Measurements from ENCODE around the gene KCNN1.

Gene KCNN1

GRCh38 chr19:17947815-17948513, 18.9 kb upstream of the KCNN1 start:
- peak; percentile 95 for DNase-seq

DNA sequence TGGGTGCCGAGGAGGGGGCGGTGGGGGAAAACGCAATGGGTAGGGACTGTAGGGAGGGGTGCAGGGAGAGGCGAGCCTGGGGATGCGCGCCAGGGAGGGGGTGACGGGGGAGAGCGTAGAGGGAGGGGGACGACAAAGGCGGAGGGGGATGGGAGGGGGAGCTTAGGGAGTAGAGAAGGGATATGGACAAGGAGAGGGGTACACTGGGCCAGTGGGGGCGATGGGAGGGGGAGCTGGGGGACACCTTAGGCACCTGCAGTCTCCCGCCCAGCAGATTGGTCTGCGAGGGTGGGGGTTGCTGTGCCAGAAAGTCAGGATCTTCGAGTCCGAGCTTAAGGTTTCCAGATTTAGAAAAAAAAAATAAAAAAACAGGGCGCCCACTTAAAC, 18.4 kb upstream of the KCNN1 start:
- no peak for DNase-seq

- DNase-seq, result no peak
Measured at GRCh38 chr19:17948931-17949930, 17.7 kb upstream of the KCNN1 start.

DNA sequence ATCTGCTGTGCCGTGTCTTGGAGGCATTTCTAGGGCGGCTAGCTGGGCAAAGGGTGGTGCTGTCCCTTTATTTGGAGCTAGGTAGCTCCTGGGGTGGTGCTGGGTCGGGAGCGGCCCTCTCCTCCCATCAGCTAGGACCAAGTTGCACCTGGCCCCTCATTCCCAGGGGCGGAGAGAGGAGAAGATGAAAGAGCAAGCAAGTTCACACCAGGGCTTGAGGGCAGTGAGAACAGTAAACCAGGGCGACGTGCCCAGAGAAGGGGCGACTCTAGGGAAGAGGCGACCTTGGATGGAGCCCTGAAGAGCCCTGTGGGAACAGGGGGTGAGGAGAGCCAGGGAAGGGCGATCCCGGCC, 17.0 kb upstream of the KCNN1 start:
- DNase-seq, result no peak

DNA sequence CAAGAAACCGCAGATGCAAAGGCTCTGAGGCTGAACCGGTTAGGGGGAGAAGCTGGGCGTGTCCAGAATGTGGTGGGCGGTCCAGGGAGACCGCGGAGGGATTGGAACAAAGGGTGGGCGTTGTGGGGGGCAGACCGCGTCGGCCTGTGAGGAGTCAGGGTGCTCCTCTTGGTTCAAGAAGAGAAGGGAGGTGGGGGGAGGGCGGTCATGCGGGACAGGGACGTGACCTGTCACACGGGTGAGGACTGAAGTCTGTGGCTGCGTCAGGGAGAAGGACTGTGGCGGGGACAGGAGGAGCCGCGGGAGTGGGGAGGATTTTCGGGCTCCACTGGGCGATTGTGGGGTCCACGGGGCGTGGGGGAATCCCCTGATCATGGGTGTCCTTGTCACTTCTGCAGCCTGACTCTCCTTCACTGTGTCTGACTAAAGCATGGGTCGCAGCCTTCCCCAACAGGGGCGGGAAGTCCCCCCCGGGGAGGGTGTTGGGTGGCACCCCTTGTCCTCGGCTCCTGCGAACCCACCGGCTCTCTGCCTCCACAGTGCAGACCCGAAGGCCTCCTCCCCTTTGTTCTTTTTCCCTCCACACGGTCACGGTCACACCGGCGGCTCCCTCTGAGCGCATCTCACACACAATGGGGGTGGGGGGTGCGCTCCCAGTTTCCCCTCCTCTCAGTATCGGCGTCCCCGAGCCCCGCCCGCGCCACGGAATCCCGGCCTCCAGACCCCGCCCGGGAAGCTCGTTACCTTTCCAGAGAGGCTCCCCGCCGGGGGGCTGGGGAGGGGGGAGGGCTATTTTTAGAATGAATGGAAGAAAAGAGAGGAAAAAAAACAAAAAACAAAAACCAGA, 16.4 kb upstream of the KCNN1 start:
- peak; percentile 4 for DNase-seq

- DNase-seq, result no peak
Measured at GRCh38 chr19:17951157-17951989, 15.5 kb upstream of the KCNN1 start.

DNA sequence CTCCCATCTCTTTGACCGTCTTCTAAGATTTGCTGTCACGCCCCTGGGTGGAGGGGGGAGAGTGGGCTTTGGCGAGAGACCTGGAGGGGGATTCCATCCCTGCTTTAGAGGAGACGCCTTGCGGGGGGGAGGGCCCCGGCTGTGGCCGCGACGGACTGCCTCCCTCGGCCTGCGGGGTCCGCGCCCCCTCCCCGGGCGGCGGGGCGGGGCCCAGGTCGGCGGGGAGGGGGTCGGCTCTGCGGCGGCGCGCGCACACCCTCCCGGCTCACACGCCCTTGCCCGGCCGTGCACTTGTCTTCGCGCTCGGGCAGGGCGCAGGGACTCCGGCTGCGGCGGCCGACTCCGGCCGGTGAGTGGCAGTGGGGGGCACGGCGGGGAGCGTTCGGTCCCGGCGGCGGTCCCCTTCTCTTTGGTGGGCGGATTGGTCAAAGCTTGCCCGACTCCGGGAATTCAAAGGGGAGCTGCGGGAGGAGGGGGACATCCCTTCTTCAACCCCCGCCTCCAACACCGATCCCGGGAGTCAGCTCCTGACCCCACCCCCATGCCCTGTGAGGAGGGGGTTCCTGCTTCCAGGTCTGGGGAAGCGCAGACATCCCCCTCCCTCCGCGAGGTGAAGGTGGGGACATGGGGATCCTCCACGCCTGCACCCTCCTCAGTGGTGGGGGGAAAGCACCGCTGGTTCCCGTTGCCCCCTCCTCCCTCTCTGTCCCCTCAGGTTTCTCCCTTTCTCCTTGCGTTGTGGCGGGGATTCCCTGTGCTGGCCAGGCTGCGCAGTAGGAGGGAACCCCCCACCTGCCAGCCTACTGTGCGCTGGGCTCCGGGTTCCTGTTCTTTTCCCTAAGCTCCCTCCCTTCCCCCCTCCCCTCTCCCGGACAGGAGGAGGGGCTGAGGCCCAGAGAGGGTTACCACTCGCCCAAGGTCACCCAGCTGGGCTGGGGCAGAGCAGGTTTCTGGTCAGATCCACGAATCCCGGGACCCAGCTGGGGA, 14.6 kb upstream of the KCNN1 start:
- DNase-seq, result no peak

DNA sequence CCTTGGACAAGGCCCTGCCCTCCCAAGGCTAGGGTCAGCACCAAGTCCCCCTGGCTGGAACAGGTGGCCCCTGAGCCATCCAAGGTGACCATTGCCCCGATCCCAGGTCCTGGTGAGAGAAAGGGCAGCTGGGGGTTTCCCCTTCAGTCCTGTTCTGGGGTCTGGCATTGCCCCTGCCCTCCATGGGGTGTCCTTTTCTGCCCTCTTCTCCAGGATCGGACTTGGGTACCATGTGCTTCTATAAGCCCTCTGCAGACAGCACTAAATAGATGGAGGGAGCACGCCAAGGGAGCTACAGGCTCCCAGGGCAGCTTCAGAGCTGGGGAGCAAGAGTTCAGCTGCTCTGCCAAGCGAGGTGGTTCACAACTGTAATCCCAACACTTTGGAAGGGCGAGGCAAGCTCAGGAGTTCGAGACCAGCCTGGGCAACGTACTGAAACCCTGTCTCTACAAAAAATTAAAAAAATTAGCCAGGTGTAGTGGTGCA, 13.5 kb upstream of the KCNN1 start:
- DNase-seq, result no peak

DNA sequence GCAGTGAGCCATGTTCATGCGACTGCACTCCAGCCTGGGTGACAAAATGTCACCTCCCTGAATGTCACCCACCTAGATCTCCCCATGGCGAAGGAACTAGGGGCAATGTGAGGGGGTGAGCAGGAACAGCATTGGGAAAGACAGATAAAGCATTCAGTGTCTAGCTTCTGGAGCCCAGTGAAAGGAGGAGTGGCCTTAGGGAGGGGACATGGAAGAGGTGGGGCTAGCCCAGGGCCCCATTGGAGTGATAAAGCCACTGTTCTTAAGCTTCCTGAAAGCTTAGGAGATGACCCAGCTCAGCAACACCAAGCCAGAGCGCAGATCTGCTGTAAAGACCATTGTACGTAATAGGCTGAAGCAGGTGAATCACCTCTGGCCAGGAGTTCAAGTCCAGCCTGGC, 13.0 kb upstream of the KCNN1 start:
- no peak for DNase-seq

GRCh38 chr19:17954401-17954800, 12.5 kb upstream of the KCNN1 start:
- DNase-seq, result no peak

DNA sequence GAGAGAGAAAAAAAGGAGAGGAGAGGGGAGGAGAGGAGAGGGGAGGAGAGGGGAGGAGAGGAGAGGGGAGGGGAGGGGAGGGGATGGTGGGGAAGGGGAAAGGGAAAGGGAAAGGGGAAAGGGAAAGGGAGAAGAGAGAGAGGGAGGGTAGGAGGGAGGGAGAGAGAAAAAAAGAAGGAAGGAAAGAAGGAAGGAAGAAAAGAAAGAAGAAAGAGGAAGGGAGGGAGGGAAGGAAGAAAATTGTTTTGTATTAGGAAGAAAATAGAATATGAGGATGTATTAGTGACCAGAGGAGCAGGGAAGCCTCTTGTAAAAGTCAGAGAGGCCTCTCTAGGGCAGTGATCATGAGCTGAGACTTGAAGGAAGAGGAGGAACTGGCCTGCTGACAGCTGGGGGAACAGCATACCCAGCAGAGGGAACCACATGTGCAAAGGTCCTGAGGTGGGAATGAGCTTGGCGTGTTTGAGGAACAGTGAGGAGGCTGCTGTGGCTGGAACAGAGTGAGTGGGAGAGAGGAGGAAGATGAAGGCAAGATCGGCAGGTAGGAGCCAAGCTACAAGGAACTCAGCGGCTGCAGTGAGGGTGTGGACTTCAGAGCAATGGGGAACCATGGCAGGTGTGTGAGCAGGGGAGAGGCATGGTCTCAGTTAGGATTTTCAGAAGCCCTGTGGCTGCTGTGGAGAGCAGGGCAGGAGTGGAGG, 9.6 kb upstream of the KCNN1 start:
- no peak for DNase-seq

DNA sequence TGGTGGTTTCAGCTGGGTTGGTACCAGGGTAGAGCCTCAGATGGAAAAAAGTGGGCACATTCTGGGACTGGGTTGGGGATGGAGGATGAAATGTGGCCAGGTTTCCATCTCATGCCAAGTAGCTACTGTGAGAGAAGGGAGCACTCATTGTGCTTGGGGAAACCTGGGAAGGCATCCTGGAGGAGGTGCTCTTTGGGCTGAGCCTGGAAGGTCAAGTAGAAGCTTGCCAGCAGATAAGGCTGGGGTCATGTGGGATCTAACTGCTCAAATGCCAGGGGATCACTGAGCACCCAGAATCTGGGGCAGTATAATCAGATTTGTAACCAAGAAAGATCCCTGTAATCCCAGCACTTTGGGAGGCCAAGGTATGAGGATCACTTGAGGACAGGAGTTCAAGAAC, 9.0 kb upstream of the KCNN1 start:
- DNase-seq, result no peak

DNA sequence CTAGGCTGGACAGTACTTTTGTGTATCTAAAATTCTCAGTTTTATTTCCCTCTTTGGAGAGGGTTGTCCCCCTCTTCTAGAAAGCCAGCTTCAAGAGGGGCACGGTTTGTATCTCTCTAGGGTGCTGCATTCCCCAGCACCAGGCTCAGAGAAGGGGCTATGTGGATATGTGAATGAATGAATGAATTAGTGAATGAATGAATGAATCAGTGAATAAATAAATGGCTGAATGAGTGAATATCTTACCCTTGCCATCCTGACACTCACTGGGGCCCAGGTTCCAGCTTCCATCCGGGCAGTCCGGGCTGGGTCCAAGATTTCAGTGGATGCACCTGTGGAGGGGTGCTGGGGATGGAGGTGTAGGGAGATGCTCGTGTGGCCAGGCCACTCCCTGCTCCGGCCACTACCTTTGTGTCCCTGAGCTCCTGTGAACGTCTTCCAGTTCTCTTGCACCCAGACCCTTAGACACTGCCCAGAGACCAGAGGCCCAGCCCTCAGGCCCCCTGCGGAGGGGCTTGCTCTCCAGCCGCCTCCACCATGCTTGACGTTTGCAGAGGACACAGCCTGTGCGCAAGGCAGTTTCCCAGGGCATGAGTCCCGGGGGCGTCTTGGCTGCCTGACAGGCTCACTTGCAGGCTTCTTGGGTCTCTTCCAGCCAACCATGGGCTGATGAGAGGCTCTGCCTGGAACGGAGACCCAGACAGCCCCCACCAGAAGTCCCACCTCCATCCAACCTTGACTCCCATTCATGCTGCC, 2.8 kb upstream of the KCNN1 start:
- DNase-seq, result no peak

DNA sequence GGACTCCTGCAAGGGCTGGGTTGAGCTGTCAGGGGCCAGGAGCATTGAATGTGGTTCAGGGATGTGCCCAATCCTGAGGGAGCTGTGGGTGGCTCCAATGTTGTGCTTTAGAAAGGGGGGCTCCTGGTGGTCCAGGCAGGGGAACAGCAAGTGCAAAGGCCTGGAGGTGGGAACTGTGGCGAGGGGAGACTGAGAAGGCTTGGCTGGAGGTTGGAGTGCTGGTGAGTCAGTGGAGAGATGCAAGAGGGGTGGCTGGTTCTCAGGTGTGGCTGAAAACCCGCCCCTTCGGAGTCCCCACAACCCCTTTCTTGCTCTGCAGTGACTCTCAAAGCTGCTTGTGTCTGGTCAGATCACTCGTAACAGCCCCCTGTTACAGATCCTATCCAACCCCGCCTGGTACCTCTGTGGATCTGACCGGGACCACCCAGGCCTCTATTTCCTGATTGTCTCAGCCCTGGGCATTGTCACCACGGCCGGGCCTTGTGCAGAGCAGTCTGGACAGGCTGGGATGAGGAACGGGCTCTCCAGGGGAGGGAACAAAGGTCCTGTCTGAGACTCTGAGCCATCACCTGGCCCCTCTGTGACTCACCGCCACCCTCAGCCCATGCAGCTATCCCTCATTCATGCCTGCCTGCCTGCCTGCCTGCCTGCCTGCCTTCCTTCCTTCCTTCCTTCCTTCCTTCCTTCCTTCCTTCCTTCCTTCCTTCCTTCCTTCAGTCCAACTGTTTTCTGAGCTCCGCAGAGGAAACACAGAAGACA, 1.4 kb upstream of the KCNN1 start:
- no peak for DNase-seq

DNA sequence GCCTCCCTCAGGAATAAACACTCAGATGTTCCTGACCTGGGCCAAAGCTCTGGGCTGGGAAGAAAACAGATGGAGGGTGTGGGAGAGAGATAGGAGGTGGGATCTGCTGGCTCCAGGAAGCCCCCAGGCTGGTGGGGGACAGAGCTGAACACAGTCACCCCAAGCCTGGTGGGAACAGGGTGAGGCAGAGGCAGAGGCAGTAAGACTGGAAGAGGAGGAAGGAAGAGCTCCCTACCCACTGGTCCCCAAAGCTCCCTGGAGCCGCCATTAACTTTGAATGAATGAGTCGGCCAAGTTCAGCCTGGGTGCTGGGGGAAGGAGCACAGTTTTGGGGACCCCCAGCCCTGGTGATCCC, 801 bp upstream of the KCNN1 start:
- DNase-seq, result no peak

DNA sequence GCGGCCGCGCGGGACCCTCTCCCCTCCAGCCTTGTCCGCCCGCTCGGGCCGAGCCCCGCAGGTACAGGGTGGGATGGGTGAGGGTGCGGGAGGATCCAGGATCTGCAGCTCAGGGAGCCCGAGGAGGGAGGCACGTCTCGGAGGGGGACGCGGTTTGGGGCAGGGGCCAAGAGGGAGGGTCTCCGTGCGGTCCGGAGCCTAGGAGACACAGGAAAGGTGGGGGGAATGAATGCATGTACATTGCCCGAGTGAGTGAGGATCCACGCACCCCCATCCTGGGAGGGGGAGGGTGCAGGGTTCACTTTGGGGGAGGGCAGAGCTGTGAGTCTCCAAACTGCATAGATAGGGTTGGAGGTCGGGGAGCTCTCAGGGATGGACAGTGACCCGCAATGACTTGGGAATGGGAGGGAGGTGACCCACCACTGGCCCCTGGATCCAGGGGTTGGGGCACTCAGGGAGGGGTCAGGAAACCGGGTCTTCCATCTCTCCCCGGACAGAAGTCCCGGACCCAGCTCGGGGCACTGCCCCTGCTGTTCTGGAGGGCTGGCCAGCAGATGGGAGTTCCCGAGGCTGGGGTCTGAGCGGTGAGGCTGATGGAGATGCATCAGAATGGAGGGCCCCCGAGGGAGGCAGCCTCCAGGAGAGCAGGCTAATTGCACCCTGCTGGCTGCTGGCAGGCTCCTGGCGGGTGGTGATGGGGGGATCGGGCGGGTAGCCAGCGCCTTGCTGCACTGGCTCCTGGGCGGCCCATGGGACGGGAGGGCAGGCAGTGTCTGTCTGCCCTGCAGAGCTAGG, 547 bp downstream of the KCNN1 start:
- DNase-seq, result no peak

DNA sequence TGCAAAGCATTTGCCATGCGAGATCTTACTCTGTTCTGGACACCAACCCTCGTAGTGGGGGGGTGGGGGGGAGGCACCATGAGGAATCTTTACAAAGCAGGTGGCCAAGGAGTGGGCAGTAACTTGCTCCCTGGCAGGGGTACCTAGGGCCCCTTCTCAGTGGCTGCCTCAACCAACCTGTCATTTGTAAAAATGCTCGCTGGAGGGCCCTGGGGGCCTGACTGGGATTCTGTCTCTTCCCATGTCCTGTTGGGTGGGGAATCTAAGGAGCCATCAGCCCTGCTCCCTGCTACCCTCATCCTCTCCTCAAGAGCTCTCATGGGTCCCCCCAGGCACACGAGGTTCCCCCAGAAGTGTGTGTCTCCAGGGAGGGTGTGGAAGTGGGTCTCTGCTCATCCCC, 1.5 kb downstream of the KCNN1 start:
- DNase-seq, result no peak
